ENCODE measurements around the gene TJP1.

Gene TJP1

GRCh38 chr15:29690765-29691475, 131.3 kb downstream of the TJP1 start:
- DNase-seq (ENCODE audit: low read depth) = peak; percentile 51
- H3K4me3 ChIP-seq (ENCODE audit: low read length) = no peak overlapping the region
- TF ChIP-seq CTCF (IDR thresholded peaks at IDR 0.05; ENCODE audit: insufficient read depth, low read depth, low read length, missing control alignments) = no peak

- no peak for TF ChIP-seq CTCF (IDR thresholded peaks at IDR 0.05; ENCODE audit: insufficient read depth, low read depth, low read length, missing control alignments)
These were observed 132.8 kb downstream of the TJP1 start for GRCh38 chr15:29689287-29689986.

GRCh38 chr15:29688506-29689286, 133.6 kb downstream of the TJP1 start:
- TF ChIP-seq CTCF (IDR thresholded peaks at IDR 0.05; ENCODE audit: insufficient read depth, low read depth, low read length, missing control alignments) = no peak
- DNase-seq (ENCODE audit: low read depth) = no peak

More at GRCh38 chr15:29689287-29689986, 132.8 kb downstream of the TJP1 start:
- no peak overlapping the region for H3K4me3 ChIP-seq (ENCODE audit: low read length)
- no peak for DNase-seq (ENCODE audit: low read depth)

GRCh38 chr15:29687939-29688505, 134.2 kb downstream of the TJP1 start:
- no peak overlapping the region for H3K4me3 ChIP-seq (ENCODE audit: low read length)
- no peak for TF ChIP-seq CTCF (IDR thresholded peaks at IDR 0.05; ENCODE audit: insufficient read depth, low read depth, low read length, missing control alignments)
- DNase-seq (ENCODE audit: low read depth) = no peak

More at GRCh38 chr15:29688506-29689286, 133.6 kb downstream of the TJP1 start:
- no peak overlapping the region for H3K4me3 ChIP-seq (ENCODE audit: low read length)

GRCh38 chr15:29687204-29687815, 135.0 kb downstream of the TJP1 start:
- no peak overlapping the region for H3K4me3 ChIP-seq (ENCODE audit: low read length)
- no peak for DNase-seq (ENCODE audit: low read depth)
- TF ChIP-seq CTCF (IDR thresholded peaks at IDR 0.05; ENCODE audit: insufficient read depth, low read depth, low read length, missing control alignments) = no peak

- no peak for DNase-seq (ENCODE audit: low read depth)
- no peak overlapping the region for H3K4me3 ChIP-seq (ENCODE audit: low read length)
- no peak for TF ChIP-seq CTCF (IDR thresholded peaks at IDR 0.05; ENCODE audit: insufficient read depth, low read depth, low read length, missing control alignments)
These were observed 135.6 kb downstream of the TJP1 start for GRCh38 chr15:29686445-29687203.
